WI38 (cell line): ENCODE measurements around the gene RUNX3.

Experiments used
- H3K4me3 ChIP-seq: 2 replicates; pipeline ENCODE4 v1.5.1; 2011; ENCODE audit warnings: low read depth, mild to moderate bottlenecking, control low read depth, low read length
- TF ChIP-seq, protein P1 (sequence below): IDR thresholded peaks from 2 replicates; pipeline ENCODE4 v1.5.1; 2012; ENCODE audit warnings: low read depth, mild to moderate bottlenecking, control low read depth, low read length

RUNX3 gene

GRCh38 chr1:24957016-24957807, 27.1 kb upstream of the RUNX3 start:
- no peak overlapping the region for H3K4me3 ChIP-seq
- TF ChIP-seq, protein P1, sequence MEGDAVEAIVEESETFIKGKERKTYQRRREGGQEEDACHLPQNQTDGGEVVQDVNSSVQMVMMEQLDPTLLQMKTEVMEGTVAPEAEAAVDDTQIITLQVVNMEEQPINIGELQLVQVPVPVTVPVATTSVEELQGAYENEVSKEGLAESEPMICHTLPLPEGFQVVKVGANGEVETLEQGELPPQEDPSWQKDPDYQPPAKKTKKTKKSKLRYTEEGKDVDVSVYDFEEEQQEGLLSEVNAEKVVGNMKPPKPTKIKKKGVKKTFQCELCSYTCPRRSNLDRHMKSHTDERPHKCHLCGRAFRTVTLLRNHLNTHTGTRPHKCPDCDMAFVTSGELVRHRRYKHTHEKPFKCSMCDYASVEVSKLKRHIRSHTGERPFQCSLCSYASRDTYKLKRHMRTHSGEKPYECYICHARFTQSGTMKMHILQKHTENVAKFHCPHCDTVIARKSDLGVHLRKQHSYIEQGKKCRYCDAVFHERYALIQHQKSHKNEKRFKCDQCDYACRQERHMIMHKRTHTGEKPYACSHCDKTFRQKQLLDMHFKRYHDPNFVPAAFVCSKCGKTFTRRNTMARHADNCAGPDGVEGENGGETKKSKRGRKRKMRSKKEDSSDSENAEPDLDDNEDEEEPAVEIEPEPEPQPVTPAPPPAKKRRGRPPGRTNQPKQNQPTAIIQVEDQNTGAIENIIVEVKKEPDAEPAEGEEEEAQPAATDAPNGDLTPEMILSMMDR = no peak

GRCh38 chr1:24955779-24956365, 25.8 kb upstream of the RUNX3 start:
- TF ChIP-seq, protein P1 = no peak
- H3K4me3 ChIP-seq = no peak overlapping the region

GRCh38 chr1:24955161-24955560, 25.1 kb upstream of the RUNX3 start:
- TF ChIP-seq, protein P1 = no peak
- H3K4me3 ChIP-seq = no peak overlapping the region

- TF ChIP-seq, protein P1 = no peak
- H3K4me3 ChIP-seq = no peak overlapping the region
These were observed 24.6 kb upstream of the RUNX3 start for GRCh38 chr1:24954631-24955030.

DNA sequence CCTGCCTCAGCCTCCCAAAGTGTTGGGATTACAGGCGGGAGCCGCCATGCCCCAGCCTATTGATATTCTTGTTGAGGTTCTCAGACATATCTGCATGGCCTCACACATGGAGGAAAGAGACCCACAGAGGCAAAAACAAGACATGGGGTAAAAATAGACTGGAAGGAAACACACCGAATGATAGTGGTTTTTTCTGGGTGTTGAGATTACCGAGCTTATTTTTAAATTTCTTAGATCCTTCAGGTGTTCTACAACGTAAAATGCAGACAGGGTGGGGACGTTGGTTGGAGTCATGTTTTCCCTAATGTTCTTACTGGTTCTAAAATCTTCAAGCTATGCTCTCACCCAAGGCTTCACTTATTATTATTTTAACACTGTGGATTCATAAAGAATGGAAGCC, 23.9 kb upstream of the RUNX3 start:
- H3K4me3 ChIP-seq = no peak overlapping the region
- TF ChIP-seq, protein P1 = no peak

- H3K4me3 ChIP-seq = no peak overlapping the region
- TF ChIP-seq, protein P1 = no peak
These were observed 22.4 kb upstream of the RUNX3 start for GRCh38 chr1:24952413-24952841.

DNA sequence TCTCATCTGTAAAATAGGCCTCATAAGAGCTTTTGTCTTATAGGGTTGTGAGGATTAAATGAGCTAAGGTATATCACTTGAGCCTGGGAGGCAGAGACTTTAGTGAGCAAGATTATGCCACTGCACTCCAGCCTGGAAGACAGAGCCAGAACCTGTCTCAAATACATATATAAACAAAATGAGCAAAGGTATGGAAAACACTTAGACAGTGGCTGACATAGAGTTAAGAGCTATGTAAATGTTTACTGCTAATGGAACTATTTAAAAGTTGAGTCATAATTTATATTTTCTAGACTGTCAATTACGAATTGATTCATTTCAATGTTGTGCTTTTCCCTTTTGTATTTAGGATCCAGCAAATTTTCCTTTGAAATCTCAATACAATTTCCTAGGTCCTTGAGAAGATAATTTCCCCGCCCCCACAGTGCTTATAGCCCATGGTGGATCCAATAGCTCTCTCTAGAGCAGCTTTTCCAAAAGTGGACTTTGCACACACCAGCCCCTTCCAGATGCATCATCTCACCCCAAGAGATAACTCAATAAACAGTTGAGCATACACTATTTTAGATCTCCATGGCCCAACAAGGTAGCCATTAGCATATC, 21.8 kb upstream of the RUNX3 start:
- no peak overlapping the region for H3K4me3 ChIP-seq
- TF ChIP-seq, protein P1 = no peak
